Omental fat pad (tissue), 4 donors: Measurements from ENCODE around the gene C1QTNF4. TPM values are rescaled to one million over a fixed set of nuclear protein-coding genes. Genes with fewer than 3 reads are reported as not detected.
A peak's percentile ranks its signal among the peaks of the same experiment; 100 is the strongest.

ENCODE experiments used
- ATAC-seq: fragments of 150-250 bp; one replicate; pipeline ENCODE4 v1.9.1; 2016; ENCODE audit warnings: mild to moderate bottlenecking, moderate library complexity; ENCODE audit not compliant: low FRiP score
- DNase-seq: peaks from one replicate; pipeline ENCODE4 v3.0.0-alpha.2; 2019; ENCODE audit warnings: low spot score
- total RNA-seq, 4 donors: library from RNA; depleted of rRNA; stranded (reverse); fragments of >200 nt; gene quantifications; one replicate each; pipeline ENCODE4 v1.1.0, GENCODE V29; 2016
- TF ChIP-seq, protein P1 (sequence below), 3 donors: fragments of 450-650 bp; IDR thresholded peaks; one replicate each; pipeline ENCODE4 v1.5.1; 2016 to 2017; ENCODE audit warnings: antibody characterized with exemption in 3 of 3, mild to moderate bottlenecking in 3 of 3, moderate library complexity in 2 of 3

Gene C1QTNF4
- total RNA-seq, 4 donors from 2014 or later = 0.88 to 3.6 (median 2.1) TPM

DNA sequence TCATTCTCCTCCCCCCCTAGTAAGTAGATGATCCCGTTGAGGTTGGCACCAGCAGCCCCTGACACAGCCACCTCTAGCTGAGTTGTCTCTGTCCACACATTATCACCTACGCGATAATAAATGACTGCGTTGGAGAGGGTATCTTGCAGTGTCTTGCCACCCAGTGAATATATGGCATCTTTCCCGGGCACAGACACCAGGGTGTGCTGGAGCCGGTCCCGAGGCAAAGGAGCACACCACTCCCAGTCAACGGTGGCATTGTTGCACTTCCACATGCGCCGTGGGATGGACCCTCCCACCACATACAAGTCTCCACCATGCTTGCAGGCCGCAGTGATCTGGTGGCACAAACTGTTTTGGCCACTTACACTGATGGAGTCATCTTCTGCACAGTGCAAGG, 20.9 kb downstream of the C1QTNF4 start:
- TF ChIP-seq, protein P1, sequence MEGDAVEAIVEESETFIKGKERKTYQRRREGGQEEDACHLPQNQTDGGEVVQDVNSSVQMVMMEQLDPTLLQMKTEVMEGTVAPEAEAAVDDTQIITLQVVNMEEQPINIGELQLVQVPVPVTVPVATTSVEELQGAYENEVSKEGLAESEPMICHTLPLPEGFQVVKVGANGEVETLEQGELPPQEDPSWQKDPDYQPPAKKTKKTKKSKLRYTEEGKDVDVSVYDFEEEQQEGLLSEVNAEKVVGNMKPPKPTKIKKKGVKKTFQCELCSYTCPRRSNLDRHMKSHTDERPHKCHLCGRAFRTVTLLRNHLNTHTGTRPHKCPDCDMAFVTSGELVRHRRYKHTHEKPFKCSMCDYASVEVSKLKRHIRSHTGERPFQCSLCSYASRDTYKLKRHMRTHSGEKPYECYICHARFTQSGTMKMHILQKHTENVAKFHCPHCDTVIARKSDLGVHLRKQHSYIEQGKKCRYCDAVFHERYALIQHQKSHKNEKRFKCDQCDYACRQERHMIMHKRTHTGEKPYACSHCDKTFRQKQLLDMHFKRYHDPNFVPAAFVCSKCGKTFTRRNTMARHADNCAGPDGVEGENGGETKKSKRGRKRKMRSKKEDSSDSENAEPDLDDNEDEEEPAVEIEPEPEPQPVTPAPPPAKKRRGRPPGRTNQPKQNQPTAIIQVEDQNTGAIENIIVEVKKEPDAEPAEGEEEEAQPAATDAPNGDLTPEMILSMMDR (IDR thresholded peaks at IDR 0.05) = no peak
- no peak for ATAC-seq
- DNase-seq = no peak

DNA sequence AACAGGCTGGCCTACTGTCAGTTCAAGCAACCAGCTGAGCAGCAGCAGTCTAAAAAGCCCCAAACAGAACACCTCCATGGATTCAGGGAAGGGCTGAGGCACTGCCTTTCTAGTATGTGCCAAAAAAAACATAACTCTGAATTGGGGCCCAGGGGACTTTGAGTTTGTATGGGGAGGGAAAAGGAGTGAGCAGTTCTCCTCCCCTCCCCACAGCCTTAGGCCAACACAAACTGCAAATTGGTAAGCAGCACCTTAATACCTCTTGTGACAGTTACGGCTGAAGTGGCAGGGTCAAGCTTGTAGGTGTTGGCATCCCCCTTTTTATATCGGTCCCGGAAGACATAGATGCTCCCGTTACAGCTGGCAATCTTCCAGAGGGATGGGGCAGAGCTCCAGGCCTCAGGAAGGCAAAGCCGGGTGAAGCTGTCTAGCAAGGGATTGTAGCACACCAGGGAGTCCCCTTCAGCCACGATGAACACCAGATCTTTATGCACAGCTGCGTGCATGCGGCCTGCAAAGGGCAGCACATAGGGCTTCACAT, 21.4 kb downstream of the C1QTNF4 start:
- DNase-seq = no peak
- TF ChIP-seq, protein P1 (IDR thresholded peaks at IDR 0.05) = no peak
- ATAC-seq = no peak

DNA sequence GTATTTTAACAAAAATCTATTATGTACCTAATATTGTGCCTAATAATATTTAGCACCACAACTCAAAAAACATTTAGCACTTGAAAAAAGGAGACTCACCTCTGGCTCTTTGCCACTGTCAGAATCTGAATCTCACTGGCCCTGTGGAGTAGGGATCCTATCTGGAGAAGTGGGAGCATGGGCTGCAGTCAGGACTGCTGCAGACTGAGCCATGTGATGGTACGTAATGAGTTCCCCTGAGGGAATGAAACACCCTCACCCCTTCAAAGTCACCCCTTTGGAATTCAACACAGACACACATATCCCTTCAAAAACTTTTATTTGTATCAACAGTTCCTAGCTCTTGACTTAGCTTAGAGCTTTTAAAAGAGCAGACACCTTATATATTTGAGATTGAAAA, 22.3 kb downstream of the C1QTNF4 start:
- ATAC-seq (no peak), DNase-seq (no peak)
- TF ChIP-seq, protein P1 (IDR thresholded peaks at IDR 0.05) = no peak

DNA sequence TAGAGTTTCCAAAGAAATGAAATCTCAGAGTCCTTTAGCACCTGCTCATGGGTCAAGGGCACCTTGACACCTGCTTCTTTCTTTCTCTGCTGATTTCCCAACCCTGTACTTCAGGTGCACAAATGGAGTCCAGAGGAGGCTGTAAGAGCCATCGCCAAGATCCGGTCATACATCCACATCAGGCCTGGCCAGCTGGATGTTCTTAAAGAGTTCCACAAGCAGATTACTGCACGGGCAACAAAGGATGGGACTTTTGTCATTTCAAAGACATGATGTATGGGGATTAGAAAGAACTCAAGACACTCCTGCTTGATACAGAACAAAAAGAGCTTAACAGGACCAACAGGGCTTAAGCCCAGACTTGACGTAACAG, 22.9 kb downstream of the C1QTNF4 start:
- TF ChIP-seq, protein P1 (IDR thresholded peaks at IDR 0.05) = no peak
- DNase-seq (no peak), ATAC-seq (no peak)

DNA sequence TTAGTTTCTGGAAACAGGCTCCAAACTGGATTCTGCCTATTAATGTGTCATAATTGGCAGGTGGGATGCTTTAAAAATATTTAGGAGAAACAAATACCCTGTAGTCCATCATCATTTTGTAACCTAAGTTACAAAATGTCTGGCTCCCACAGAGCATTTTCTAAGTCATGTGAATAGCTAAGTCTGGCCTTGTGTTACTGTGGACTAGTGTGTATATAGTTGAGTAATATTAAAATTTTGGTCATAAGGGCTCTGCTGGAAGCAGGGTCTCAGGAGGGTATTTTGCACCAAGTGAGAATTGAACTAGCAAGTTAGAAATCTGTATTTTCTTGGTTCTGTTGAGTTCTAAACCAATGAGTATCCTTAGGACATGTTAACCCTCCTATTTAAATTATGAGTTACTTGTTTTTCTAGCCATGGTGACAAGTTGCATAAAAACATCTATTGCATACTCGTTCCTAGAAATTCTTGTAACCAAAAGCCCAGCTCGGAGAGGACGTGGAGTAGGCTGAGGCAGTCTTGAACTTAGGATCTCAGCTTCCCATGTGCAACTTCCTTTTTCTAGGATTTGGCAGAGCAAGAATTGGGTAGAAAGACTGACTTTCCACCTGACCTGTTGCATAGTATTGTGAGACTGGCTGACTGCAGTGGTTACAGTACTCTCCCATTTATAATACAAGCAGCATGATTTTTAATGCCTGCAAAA, 23.4 kb downstream of the C1QTNF4 start:
- TF ChIP-seq, protein P1 (IDR thresholded peaks at IDR 0.05) = no peak
- ATAC-seq = no peak
- no peak for DNase-seq

DNA sequence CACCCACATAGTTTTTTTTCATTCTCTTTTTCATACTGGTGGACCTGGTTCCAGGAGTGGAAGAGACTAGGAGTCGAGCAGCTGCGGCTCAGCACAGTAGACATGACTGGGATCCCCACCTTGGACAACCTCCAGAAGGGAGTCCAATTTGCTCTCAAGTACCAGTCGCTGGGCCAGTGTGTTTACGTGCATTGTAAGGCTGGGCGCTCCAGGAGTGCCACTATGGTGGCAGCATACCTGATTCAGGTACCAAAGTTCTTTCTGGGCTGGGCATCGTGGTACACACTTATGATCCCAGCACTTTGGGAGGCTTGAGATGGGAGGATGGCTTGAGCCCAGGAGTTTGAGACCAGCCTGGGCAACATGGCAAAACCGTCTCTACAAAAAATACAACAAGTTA, 24.6 kb downstream of the C1QTNF4 start:
- ATAC-seq (no peak), DNase-seq (no peak)
- TF ChIP-seq, protein P1 (IDR thresholded peaks at IDR 0.05) = no peak

DNA sequence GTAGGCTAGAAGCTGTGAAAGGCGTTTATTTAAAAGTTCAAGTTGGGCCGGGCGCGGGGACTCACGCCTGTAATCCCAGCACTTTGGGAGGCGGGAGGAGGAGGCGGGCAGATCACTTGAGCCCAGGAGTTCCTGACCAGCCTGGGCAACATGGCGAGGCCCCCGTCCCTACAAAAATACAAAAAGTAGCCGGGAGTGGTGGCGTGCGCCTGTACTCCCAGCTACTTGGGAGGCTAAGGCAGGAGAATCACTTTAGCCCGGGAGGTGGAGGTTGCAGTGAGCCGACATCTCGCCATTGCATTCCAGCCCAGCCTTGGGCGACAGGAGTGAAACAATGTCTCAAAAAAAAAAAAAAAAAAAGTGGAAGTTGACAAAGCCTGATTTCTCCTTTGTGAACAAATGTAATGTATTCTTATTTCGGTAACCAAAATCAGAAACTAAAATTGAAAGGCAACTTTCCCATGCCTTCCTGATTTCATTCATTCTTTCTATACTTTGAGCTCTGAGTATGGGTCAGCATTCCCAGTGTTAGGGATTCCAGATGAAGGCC, 28.0 kb downstream of the C1QTNF4 start:
- ATAC-seq (peak; percentile 5), DNase-seq (no peak)
- TF ChIP-seq, protein P1 (IDR thresholded peaks at IDR 0.05) = no peak
